K562 (cell line): ENCODE measurements around the gene MID2.

Experiments used
- CTBP1 ChIP-seq: fragments of 450-650 bp; IDR thresholded peaks from 2 replicates; pipeline ENCODE4 v1.6.1; 2016; ENCODE audit warnings: borderline replicate concordance
- ELK1 ChIP-seq: sonication (generic); formaldehyde crosslinking; IDR thresholded peaks from 2 replicates; pipeline ENCODE4 v1.8.1; 2022; ENCODE audit warnings: missing genetic modification reagents
- EZH2 ChIP-seq: IDR thresholded peaks from 2 replicates; pipeline ENCODE4 v1.6.1; 2012; ENCODE audit warnings: low read depth, mild to moderate bottlenecking, inconsistent platforms, low read length, borderline replicate concordance
- MAZ ChIP-seq, 2 experiments: fragments of 450-650 bp in 1 of 2; sonication (generic) in 1 of 2; formaldehyde crosslinking; IDR thresholded peaks in 1 of 2; conservative IDR thresholded peaks in 1 of 2; 2 replicates each; pipeline versions ENCODE4 v1.4.0 to v1.5.0; 2020; ENCODE audit warnings: mild to moderate bottlenecking in 1 of 2, missing genetic modification reagents in 1 of 2
- POLR2AphosphoS5 ChIP-seq: IDR thresholded peaks from 2 replicates; pipeline ENCODE4 v1.6.1; 2011; ENCODE audit warnings: mild to moderate bottlenecking, low read depth, low read length, moderate library complexity; ENCODE audit not compliant: control insufficient read depth, insufficient read depth
- SRF ChIP-seq, 2 experiments: fragments of 250-450, 450-650 bp in 1 of 2; sonication (Bioruptor Pico) in 1 of 2; sonication (generic) in 1 of 2; formaldehyde crosslinking; IDR thresholded peaks; 2 replicates each; pipeline versions ENCODE4 v1.5.0 to v1.5.1; 2020 to 2022; ENCODE audit warnings: mild to moderate bottlenecking in 1 of 2, missing genetic modification reagents in 1 of 2
- TF ChIP-seq, protein P1 (sequence below), 3 experiments: IDR thresholded peaks in 2 of 3; conservative IDR thresholded peaks in 1 of 3; 2 replicates each; pipeline ENCODE4 v1.5.1; 2011 to 2012; ENCODE audit warnings: low read length in 3 of 3, mild to moderate bottlenecking in 3 of 3, control low read depth in 2 of 3, improper control_type of control experiment in 1 of 3, inconsistent platforms in 1 of 3, low read depth in 1 of 3, mixed read lengths in 1 of 3, moderate library complexity in 1 of 3; ENCODE audit not compliant: insufficient read depth in 2 of 3
- TF ChIP-seq, protein P2 (sequence below): fragments of 450-650 bp; IDR thresholded peaks from 2 replicates; pipeline ENCODE4 v1.6.1; 2018; ENCODE audit not compliant: partially characterized antibody

- TF ChIP-seq MAZ (CRISPR knock-in tag; conservative IDR thresholded peaks at IDR 0.05 in 1 of 2, IDR thresholded peaks at IDR 0.05 in 1 of 2) (no peak), POLR2AphosphoS5 (no peak), SRF (CRISPR knock-in tag; IDR thresholded peaks at IDR 0.05) (no peak), ELK1 (CRISPR knock-in tag) (no peak), CTBP1 (no peak), EZH2 (no peak)
- TF ChIP-seq, protein P1, sequence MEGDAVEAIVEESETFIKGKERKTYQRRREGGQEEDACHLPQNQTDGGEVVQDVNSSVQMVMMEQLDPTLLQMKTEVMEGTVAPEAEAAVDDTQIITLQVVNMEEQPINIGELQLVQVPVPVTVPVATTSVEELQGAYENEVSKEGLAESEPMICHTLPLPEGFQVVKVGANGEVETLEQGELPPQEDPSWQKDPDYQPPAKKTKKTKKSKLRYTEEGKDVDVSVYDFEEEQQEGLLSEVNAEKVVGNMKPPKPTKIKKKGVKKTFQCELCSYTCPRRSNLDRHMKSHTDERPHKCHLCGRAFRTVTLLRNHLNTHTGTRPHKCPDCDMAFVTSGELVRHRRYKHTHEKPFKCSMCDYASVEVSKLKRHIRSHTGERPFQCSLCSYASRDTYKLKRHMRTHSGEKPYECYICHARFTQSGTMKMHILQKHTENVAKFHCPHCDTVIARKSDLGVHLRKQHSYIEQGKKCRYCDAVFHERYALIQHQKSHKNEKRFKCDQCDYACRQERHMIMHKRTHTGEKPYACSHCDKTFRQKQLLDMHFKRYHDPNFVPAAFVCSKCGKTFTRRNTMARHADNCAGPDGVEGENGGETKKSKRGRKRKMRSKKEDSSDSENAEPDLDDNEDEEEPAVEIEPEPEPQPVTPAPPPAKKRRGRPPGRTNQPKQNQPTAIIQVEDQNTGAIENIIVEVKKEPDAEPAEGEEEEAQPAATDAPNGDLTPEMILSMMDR (IDR thresholded peaks at IDR 0.05 in 2 of 3, conservative IDR thresholded peaks at IDR 0.05 in 1 of 3; ENCODE audit: insufficient read depth in 2 of 3, low read depth in 1 of 3, low read length in 3 of 3): no peak
- TF ChIP-seq, protein P2, sequence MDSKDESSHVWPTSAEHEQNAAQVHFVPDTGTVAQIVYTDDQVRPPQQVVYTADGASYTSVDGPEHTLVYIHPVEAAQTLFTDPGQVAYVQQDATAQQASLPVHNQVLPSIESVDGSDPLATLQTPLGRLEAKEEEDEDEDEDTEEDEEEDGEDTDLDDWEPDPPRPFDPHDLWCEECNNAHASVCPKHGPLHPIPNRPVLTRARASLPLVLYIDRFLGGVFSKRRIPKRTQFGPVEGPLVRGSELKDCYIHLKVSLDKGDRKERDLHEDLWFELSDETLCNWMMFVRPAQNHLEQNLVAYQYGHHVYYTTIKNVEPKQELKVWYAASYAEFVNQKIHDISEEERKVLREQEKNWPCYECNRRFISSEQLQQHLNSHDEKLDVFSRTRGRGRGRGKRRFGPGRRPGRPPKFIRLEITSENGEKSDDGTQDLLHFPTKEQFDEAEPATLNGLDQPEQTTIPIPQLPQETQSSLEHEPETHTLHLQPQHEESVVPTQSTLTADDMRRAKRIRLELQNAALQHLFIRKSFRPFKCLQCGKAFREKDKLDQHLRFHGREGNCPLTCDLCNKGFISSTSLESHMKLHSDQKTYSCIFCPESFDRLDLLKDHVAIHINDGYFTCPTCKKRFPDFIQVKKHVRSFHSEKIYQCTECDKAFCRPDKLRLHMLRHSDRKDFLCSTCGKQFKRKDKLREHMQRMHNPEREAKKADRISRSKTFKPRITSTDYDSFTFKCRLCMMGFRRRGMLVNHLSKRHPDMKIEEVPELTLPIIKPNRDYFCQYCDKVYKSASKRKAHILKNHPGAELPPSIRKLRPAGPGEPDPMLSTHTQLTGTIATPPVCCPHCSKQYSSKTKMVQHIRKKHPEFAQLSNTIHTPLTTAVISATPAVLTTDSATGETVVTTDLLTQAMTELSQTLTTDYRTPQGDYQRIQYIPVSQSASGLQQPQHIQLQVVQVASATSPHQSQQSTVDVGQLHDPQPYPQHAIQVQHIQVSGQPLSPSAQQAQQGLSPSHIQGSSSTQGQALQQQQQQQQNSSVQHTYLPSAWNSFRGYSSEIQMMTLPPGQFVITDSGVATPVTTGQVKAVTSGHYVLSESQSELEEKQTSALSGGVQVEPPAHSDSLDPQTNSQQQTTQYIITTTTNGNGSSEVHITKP: no peak
These were observed 24.7 kb downstream of the MID2 start for GRCh38 chrX:107850422-107850765.
